HEK293 (cell line): Measurements from ENCODE around the gene PDZRN3.

Source experiments
- CTCF ChIA-PET: fragments of 350-600 bp; formaldehyde crosslinking; extraction: SDS; loops from one replicate; lab custom pipeline; 2021; ENCODE audit warnings: antibody characterized with exemption; lab: Yijun Ruan, JAX
- POLR2A ChIA-PET: fragments of 300-600 bp; formaldehyde crosslinking; extraction: SDS; loops from one replicate; lab custom pipeline; 2020; ENCODE audit warnings: antibody characterized with exemption, inconsistent platforms; lab: Yijun Ruan, JAX
- H3K27ac ChIP-seq: fragments of 200-500 bp; sonication (Bioruptor generic); 2 replicates; pipeline ENCODE4 v1.5.1; 2014; ENCODE audit warnings: low read depth, low read length, control low read depth, inconsistent platforms; ENCODE audit errors: extremely low read depth
- H3K36me3 ChIP-seq, 2 experiments: fragments of 200-500 bp in 1 of 2; sonication (Bioruptor generic) in 1 of 2; 1 replicate in 1 of 2; 2 replicates in 1 of 2; pipeline ENCODE4 v1.5.1; 2014 to 2017; ENCODE audit warnings: inconsistent platforms in 2 of 2, low read length in 2 of 2; ENCODE audit not compliant: control insufficient read depth in 2 of 2, insufficient read depth in 1 of 2
- H3K4me1 ChIP-seq: fragments of 200-500 bp; sonication (Bioruptor generic); 2 replicates; pipeline ENCODE4 v1.5.1; 2014; ENCODE audit warnings: mild to moderate bottlenecking, low read length, inconsistent platforms; ENCODE audit not compliant: control insufficient read depth, insufficient read depth
- H3K4me3 ChIP-seq: 2 replicates; pipeline ENCODE4 v1.5.1; 2011; ENCODE audit warnings: low read depth, mild to moderate bottlenecking, control low read depth, low read length, moderate library complexity
- H3K9me3 ChIP-seq: fragments of 200-500 bp; sonication (Bioruptor generic); 2 replicates; pipeline ENCODE4 v1.5.1; 2014; ENCODE audit warnings: low read depth, low read length, inconsistent platforms; ENCODE audit not compliant: control insufficient read depth, insufficient read depth
- BCL11A ChIP-seq: fragments of 450-650 bp; formaldehyde crosslinking; IDR thresholded peaks from 2 replicates; pipeline ENCODE4 v1.5.1; 2016; ENCODE audit warnings: low read depth, missing biosample characterization, missing genetic modification characterization
- GLIS2 ChIP-seq: fragments of 450-650 bp; formaldehyde crosslinking; IDR thresholded peaks from 2 replicates; pipeline ENCODE4 v1.5.1; 2016; ENCODE audit warnings: missing biosample characterization, missing genetic modification characterization
- HOXD13 ChIP-seq: sonication (generic); formaldehyde crosslinking; IDR thresholded peaks from 2 replicates; pipeline ENCODE4 v1.8.0; 2022; ENCODE audit warnings: missing genetic modification reagents, borderline replicate concordance
- IKZF3 ChIP-seq: fragments of 450-650 bp; IDR thresholded peaks from 2 replicates; pipeline ENCODE4 v1.5.0; 2018; ENCODE audit warnings: missing biosample characterization, mild to moderate bottlenecking, missing genetic modification characterization, moderate library complexity
- MEIS1 ChIP-seq: sonication (generic); formaldehyde crosslinking; IDR thresholded peaks from 2 replicates; pipeline ENCODE4 v1.8.1; 2022; ENCODE audit warnings: missing genetic modification reagents, mild to moderate bottlenecking, borderline replicate concordance
- SCRT1 ChIP-seq: fragments of 450-650 bp; formaldehyde crosslinking; IDR thresholded peaks from 2 replicates; pipeline ENCODE4 v1.5.1; 2016; ENCODE audit warnings: missing biosample characterization, missing genetic modification characterization, borderline replicate concordance
- TRIM28 ChIP-seq: IDR thresholded peaks from 2 replicates; pipeline ENCODE4 v1.6.1; 2011; ENCODE audit warnings: low read length, control low read depth, borderline replicate concordance
- ZBTB20 ChIP-seq: fragments of 450-650 bp; formaldehyde crosslinking; IDR thresholded peaks from 2 replicates; pipeline ENCODE4 v1.5.1; 2016; ENCODE audit warnings: missing biosample characterization, missing genetic modification characterization
- ZBTB49 ChIP-seq: fragments of 450-650 bp; formaldehyde crosslinking; IDR thresholded peaks from 2 replicates; pipeline ENCODE4 v1.5.1; 2016; ENCODE audit warnings: missing biosample characterization, missing genetic modification characterization, low read depth
- ZIC2 ChIP-seq: fragments of 450-650 bp; formaldehyde crosslinking; IDR thresholded peaks from 2 replicates; pipeline ENCODE4 v1.5.1; 2016; ENCODE audit warnings: missing biosample characterization, missing genetic modification characterization
- ZNF112 ChIP-seq: fragments of 450-650 bp; formaldehyde crosslinking; IDR thresholded peaks from 2 replicates; pipeline ENCODE4 v1.5.0; 2017; ENCODE audit warnings: missing biosample characterization, missing genetic modification characterization
- ZNF211 ChIP-seq: fragments of 450-650 bp; formaldehyde crosslinking; IDR thresholded peaks from 2 replicates; pipeline ENCODE4 v1.5.1; 2016; ENCODE audit warnings: low read depth, missing biosample characterization, missing genetic modification characterization
- ZNF239 ChIP-seq: fragments of 450-650 bp; formaldehyde crosslinking; IDR thresholded peaks from 2 replicates; pipeline ENCODE4 v1.5.1; 2016; ENCODE audit warnings: missing biosample characterization, missing genetic modification characterization
- ZNF248 ChIP-seq: fragments of 450-650 bp; formaldehyde crosslinking; IDR thresholded peaks from 2 replicates; pipeline ENCODE4 v1.5.1; 2017; ENCODE audit warnings: missing biosample characterization, missing genetic modification characterization
- ZNF274 ChIP-seq, 2 experiments: fragments of 200-500 bp in 1 of 2; fragments of 450-650 bp in 1 of 2; sonication (Bioruptor generic) in 1 of 2; formaldehyde crosslinking in 1 of 2; IDR thresholded peaks; 2 replicates each; pipeline versions ENCODE4 v1.5.1 to v1.6.1; 2014 to 2016; ENCODE audit warnings: borderline replicate concordance in 1 of 2, inconsistent platforms in 1 of 2, low read length in 1 of 2, missing biosample characterization in 1 of 2, missing genetic modification characterization in 1 of 2
- ZNF292 ChIP-seq: fragments of 450-650 bp; formaldehyde crosslinking; IDR thresholded peaks from 2 replicates; pipeline ENCODE4 v1.5.1; 2016; ENCODE audit warnings: low read depth, missing biosample characterization, missing genetic modification characterization, borderline replicate concordance
- ZNF335 ChIP-seq: fragments of 450-650 bp; formaldehyde crosslinking; conservative IDR thresholded peaks from 2 replicates; pipeline ENCODE4 v1.5.1; 2016; ENCODE audit warnings: missing biosample characterization, missing genetic modification characterization
- ZNF37A ChIP-seq: fragments of 450-650 bp; IDR thresholded peaks from 2 replicates; pipeline ENCODE4 v1.5.1; 2018; ENCODE audit warnings: missing biosample characterization, missing genetic modification characterization
- ZNF391 ChIP-seq: fragments of 450-650 bp; formaldehyde crosslinking; IDR thresholded peaks from 2 replicates; pipeline ENCODE4 v1.5.1; 2016; ENCODE audit warnings: low read depth, missing biosample characterization, missing genetic modification characterization, borderline replicate concordance
- ZNF549 ChIP-seq: fragments of 450-650 bp; IDR thresholded peaks from 2 replicates; pipeline ENCODE4 v1.5.1; 2018; ENCODE audit warnings: missing biosample characterization, missing genetic modification characterization, mild to moderate bottlenecking, inconsistent platforms, moderate library complexity
- ZNF555 ChIP-seq: fragments of 450-650 bp; formaldehyde crosslinking; conservative IDR thresholded peaks from 2 replicates; pipeline ENCODE4 v1.5.1; 2017; ENCODE audit warnings: missing biosample characterization, mild to moderate bottlenecking, missing genetic modification characterization, inconsistent platforms
- ZNF571 ChIP-seq: fragments of 450-650 bp; formaldehyde crosslinking; IDR thresholded peaks from 2 replicates; pipeline ENCODE4 v1.5.0; 2017; ENCODE audit warnings: missing biosample characterization, missing genetic modification characterization
- ZNF639 ChIP-seq: fragments of 450-650 bp; formaldehyde crosslinking; IDR thresholded peaks from 2 replicates; pipeline ENCODE4 v1.5.1; 2016; ENCODE audit warnings: missing biosample characterization, missing genetic modification characterization
- ZNF654 ChIP-seq: fragments of 450-650 bp; formaldehyde crosslinking; IDR thresholded peaks from 2 replicates; pipeline ENCODE4 v1.5.1; 2016; ENCODE audit warnings: low read depth, missing biosample characterization, missing genetic modification characterization
- ZNF660 ChIP-seq: fragments of 450-650 bp; IDR thresholded peaks from 2 replicates; pipeline ENCODE4 v1.5.1; 2018; ENCODE audit warnings: missing biosample characterization, mild to moderate bottlenecking, missing genetic modification characterization
- ZNF707 ChIP-seq: fragments of 450-650 bp; formaldehyde crosslinking; IDR thresholded peaks from 2 replicates; pipeline ENCODE4 v1.5.1; 2016; ENCODE audit warnings: missing biosample characterization, missing genetic modification characterization
- ZNF747 ChIP-seq: fragments of 450-650 bp; formaldehyde crosslinking; IDR thresholded peaks from 2 replicates; pipeline ENCODE4 v1.5.1; 2016; ENCODE audit warnings: missing biosample characterization, missing genetic modification characterization
- ZNF768 ChIP-seq: fragments of 450-650 bp; formaldehyde crosslinking; IDR thresholded peaks from 2 replicates; pipeline ENCODE4 v1.5.1; 2018; ENCODE audit warnings: missing biosample characterization, mild to moderate bottlenecking, missing genetic modification characterization
- ZNF777 ChIP-seq: fragments of 450-650 bp; formaldehyde crosslinking; IDR thresholded peaks from 2 replicates; pipeline ENCODE4 v1.5.1; 2017; ENCODE audit warnings: missing biosample characterization, missing genetic modification characterization, borderline replicate concordance
- ZSCAN16 ChIP-seq: fragments of 450-650 bp; formaldehyde crosslinking; IDR thresholded peaks from 2 replicates; pipeline ENCODE4 v1.5.1; 2016; ENCODE audit warnings: missing biosample characterization, missing genetic modification characterization
- TF ChIP-seq, protein P1 (sequence below): fragments of 450-650 bp; formaldehyde crosslinking; optimal IDR thresholded peaks from 2 replicates; pipeline ENCODE3; 2016; ENCODE audit warnings: missing biosample characterization, mild to moderate bottlenecking, missing genetic modification characterization

PDZRN3 gene

GRCh38 chr3:73378207-73378606 is 246.5 kb downstream of the PDZRN3 start:
- H3K4me3 ChIP-seq = no peak overlapping the region
- TF ChIP-seq ZNF292 (tag by site-specific recombination) (no peak), ZNF555 (tag by site-specific recombination) (no peak), ZNF549 (tag by site-specific recombination) (no peak), GLIS2 (tag by site-specific recombination) (no peak), SCRT1 (tag by site-specific recombination) (no peak), ZNF391 (no peak), ZNF571 (tag by site-specific recombination) (no peak), ZNF639 (tag by site-specific recombination) (no peak), ZBTB49 (tag by site-specific recombination) (no peak), TRIM28 (no peak), MEIS1 (CRISPR knock-in tag) (no peak), BCL11A (tag by site-specific recombination) (no peak), ZNF239 (no peak), ZNF768 (tag by site-specific recombination) (no peak), ZNF660 (tag by site-specific recombination) (no peak), ZNF654 (no peak), ZNF37A (tag by site-specific recombination) (no peak), ZNF274 (IDR thresholded peaks at IDR 0.05; ENCODE audit: low read length) (no peak), ZNF274 (tag by site-specific recombination; IDR thresholded peaks at IDR 0.05; ENCODE audit: borderline replicate concordance) (no peak)
- TF ChIP-seq, protein P1, sequence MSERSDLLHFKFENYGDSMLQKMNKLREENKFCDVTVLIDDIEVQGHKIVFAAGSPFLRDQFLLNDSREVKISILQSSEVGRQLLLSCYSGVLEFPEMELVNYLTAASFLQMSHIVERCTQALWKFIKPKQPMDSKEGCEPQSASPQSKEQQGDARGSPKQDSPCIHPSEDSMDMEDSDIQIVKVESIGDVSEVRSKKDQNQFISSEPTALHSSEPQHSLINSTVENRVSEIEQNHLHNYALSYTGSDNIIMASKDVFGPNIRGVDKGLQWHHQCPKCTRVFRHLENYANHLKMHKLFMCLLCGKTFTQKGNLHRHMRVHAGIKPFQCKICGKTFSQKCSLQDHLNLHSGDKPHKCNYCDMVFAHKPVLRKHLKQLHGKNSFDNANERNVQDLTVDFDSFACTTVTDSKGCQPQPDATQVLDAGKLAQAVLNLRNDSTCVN = no peak
- no peak overlapping the region for H3K27ac ChIP-seq
- H3K4me1 ChIP-seq = no peaks in the 10 kb centered on the region
- H3K36me3 ChIP-seq = peaks cover 0 to 2% of the 10 kb centered on the region in 2 experiments; a peak in 1 of 3 replicates
- ChIA-PET POLR2A (no interaction called here), CTCF (interaction anchor here (0.9 kb wide), 1 partner anchor 54 kb away, joined by 3 read pairs; no protein-coding TSS in a partner anchor)
- no peaks in the 10 kb centered on the region for H3K9me3 ChIP-seq

DNA sequence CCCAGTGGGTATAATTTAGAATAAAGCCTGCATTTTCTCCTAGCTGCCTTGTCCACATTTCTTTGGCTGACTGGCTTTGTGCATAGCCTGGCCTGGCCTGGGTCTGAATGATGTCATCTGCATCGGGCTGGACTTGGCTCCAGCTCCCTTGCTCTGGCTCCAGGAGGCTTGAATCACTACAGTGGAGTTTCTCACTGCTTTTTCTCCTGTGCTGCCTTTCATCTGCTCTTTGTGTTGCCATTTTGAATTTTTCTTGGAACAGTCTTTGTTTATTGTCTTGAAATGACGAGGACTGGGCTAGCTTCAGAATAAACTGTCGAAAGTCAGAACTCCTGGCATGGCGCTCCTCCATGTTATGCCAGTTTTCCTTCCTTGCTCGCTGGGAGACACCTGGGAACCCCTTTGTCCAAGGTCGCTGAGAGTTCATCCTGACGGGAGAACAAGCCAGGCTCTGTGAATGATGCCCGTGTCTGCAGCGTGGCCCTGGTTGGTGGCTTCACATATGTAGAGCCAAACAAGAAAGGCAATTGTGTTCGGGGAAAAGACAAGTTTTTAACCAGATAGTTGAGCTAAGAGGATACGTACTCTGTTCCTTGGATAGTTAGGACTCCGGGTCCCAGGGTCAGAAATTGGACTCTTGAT is 258.9 kb downstream of the PDZRN3 start:
- ChIA-PET CTCF (no interaction called here), POLR2A (interaction anchor here (1.7 kb wide), 1 partner anchor 14 kb away, joined by 4 read pairs; no protein-coding TSS in a partner anchor)
- Histone ChIP-seq H3K4me1 (no peaks in the 10 kb centered on the region), H3K9me3 (no peaks in the 10 kb centered on the region), H3K4me3 (no peak overlapping the region), H3K36me3 (no peaks in the 10 kb centered on the region), H3K27ac (no peak overlapping the region)
- TF ChIP-seq ZNF211 (tag by site-specific recombination) = no peak
- no peak for TF ChIP-seq ZSCAN16
- no peak for TF ChIP-seq IKZF3
- TF ChIP-seq ZNF112 (tag by site-specific recombination) = no peak
- no peak for TF ChIP-seq ZBTB20
- TF ChIP-seq ZNF747 (tag by site-specific recombination) = no peak
- no peak for TF ChIP-seq ZNF335 (tag by site-specific recombination)
- no peak for TF ChIP-seq ZNF248
- no peak for TF ChIP-seq ZNF555 (tag by site-specific recombination)
- TF ChIP-seq ZIC2 = no peak
- no peak for TF ChIP-seq ZNF707
- no peak for TF ChIP-seq HOXD13
- TF ChIP-seq ZNF777 (tag by site-specific recombination) = no peak
- no peak for TF ChIP-seq ZNF391
